Ovary (tissue), 3 donors: Measurements from ENCODE around the gene NDE1.

ENCODE experiments used
- CTCF ChIP-seq, 3 donors: fragments of 450-650 bp in 2 of 3; fragments of 200-600 bp in 1 of 3; IDR thresholded peaks; one replicate each; pipeline versions ENCODE4 v1.5.1 to v1.8.0; 2016 to 2022; ENCODE audit warnings: antibody characterized with exemption in 3 of 3, mild to moderate bottlenecking in 1 of 3
- EP300 ChIP-seq: sonication (generic); formaldehyde crosslinking; IDR thresholded peaks from one replicate; pipeline ENCODE4 v1.6.1; 2017; ENCODE audit warnings: antibody characterized with exemption
- donor health status: DM: no; HTN: no; CAD: no.

- no peak for TF ChIP-seq EP300
- TF ChIP-seq CTCF (IDR thresholded peaks at IDR 0.05), result no peak
Observed at GRCh38 chr16:15775663-15776304, 125.7 kb downstream of the NDE1 start.
